SU-DHL-6 (cell line): ENCODE results near the gene PLCB1.

Experiments
- H2AFZ ChIP-seq: fragments of 200-600 bp; sonication (generic); 2 replicates; pipeline ENCODE4 v1.6.1; 2014; ENCODE audit warnings: low read depth, mild to moderate bottlenecking, moderate library complexity, mixed read lengths, antibody characterized with exemption, low read length; ENCODE audit not compliant: severe bottlenecking
- H3F3A ChIP-seq: fragments of 200-600 bp; shearing (Covaris generic); 2 replicates; pipeline ENCODE4 v1.6.0; 2016; ENCODE audit warnings: antibody characterized with exemption, mild to moderate bottlenecking; ENCODE audit not compliant: insufficient read depth
- H3K27ac ChIP-seq: fragments of 200-600 bp; sonication (generic); 2 replicates; pipeline ENCODE4 v1.5.1; 2016; ENCODE audit warnings: low read depth, mild to moderate bottlenecking, low read length, moderate library complexity, mixed read lengths
- H3K27me3 ChIP-seq: fragments of 200-600 bp; sonication (generic), shearing (Covaris generic); 2 replicates; pipeline ENCODE4 v1.6.0; 2014; ENCODE audit warnings: mild to moderate bottlenecking, low read length
- H3K36me3 ChIP-seq: fragments of 200-600 bp; sonication (generic); 2 replicates; pipeline ENCODE4 v1.6.1; 2014; ENCODE audit warnings: mild to moderate bottlenecking, low read length, mixed read lengths
- H3K4me2 ChIP-seq: fragments of 300-600, 200-600 bp; shearing (Covaris generic), sonication (generic); 2 replicates; pipeline ENCODE4 v1.6.0; 2014; ENCODE audit warnings: low read length, low read depth, mild to moderate bottlenecking; ENCODE audit not compliant: poor library complexity, severe bottlenecking
- H3K4me3 ChIP-seq: fragments of 200-600 bp; sonication (generic); 2 replicates; pipeline ENCODE4 v1.5.1; 2014; ENCODE audit warnings: antibody characterized with exemption, low read length, mild to moderate bottlenecking, mixed read lengths; ENCODE audit not compliant: insufficient read depth, poor library complexity, severe bottlenecking
- H3K79me2 ChIP-seq: fragments of 200-600 bp; sonication (generic); 2 replicates; pipeline ENCODE4 v1.6.1; 2014; ENCODE audit warnings: mild to moderate bottlenecking, low read length, moderate library complexity; ENCODE audit not compliant: insufficient read depth
- H3K9ac ChIP-seq: fragments of 200-600 bp; sonication (generic); 2 replicates; pipeline ENCODE4 v1.7.0; 2014; ENCODE audit warnings: mild to moderate bottlenecking, low read length
- H3K9me2 ChIP-seq: fragments of 200-600 bp; sonication (generic); replicated peaks from 2 replicates; pipeline ENCODE4 v1.6.1; 2014; ENCODE audit warnings: low read length; ENCODE audit not compliant: insufficient read depth
- H3K9me3 ChIP-seq: fragments of 200-600 bp; sonication (generic); 2 replicates; pipeline ENCODE4 v1.6.1; 2014; ENCODE audit warnings: low read length, mixed read lengths; ENCODE audit not compliant: insufficient read depth
- H4K20me1 ChIP-seq: fragments of 200-600 bp; sonication (generic); 2 replicates; pipeline ENCODE4 v1.6.1; 2014; ENCODE audit warnings: low read depth, mild to moderate bottlenecking, antibody characterized with exemption, low read length, moderate library complexity, mixed read lengths
- EZH2phosphoT487 ChIP-seq: fragments of 200-600 bp; sonication (generic), shearing (Covaris generic); conservative IDR thresholded peaks from 2 replicates; pipeline ENCODE4 v1.6.1; 2018; ENCODE audit warnings: mild to moderate bottlenecking, antibody characterized with exemption, low read length, moderate library complexity, mixed read lengths
- TF ChIP-seq, protein P1 (sequence below): fragments of 200-600 bp; sonication (generic); IDR thresholded peaks from one replicate; pipeline ENCODE4 v1.5.1; 2017; ENCODE audit warnings: antibody characterized with exemption, mild to moderate bottlenecking, low read length, moderate library complexity; ENCODE audit not compliant: insufficient read depth, poor library complexity, severe bottlenecking

PLCB1 gene

GRCh38 chr20:8352486-8352885 lies 220.4 kb downstream of the PLCB1 start:
- Histone ChIP-seq H4K20me1 (no peaks in the 10 kb centered on the region), H3K36me3 (no peaks in the 10 kb centered on the region), H3F3A (no peaks in the 10 kb centered on the region), H3K79me2 (no peaks in the 10 kb centered on the region), H3K9ac (no peak overlapping the region), H3K9me3 (no peaks in the 10 kb centered on the region), H2AFZ (no peak overlapping the region), H3K27ac (no peak overlapping the region), H3K9me2 (no peaks in the 10 kb centered on the region), H3K27me3 (no peaks in the 10 kb centered on the region), H3K4me3 (no peak overlapping the region), H3K4me2 (no peak overlapping the region)
- TF ChIP-seq, protein P1, sequence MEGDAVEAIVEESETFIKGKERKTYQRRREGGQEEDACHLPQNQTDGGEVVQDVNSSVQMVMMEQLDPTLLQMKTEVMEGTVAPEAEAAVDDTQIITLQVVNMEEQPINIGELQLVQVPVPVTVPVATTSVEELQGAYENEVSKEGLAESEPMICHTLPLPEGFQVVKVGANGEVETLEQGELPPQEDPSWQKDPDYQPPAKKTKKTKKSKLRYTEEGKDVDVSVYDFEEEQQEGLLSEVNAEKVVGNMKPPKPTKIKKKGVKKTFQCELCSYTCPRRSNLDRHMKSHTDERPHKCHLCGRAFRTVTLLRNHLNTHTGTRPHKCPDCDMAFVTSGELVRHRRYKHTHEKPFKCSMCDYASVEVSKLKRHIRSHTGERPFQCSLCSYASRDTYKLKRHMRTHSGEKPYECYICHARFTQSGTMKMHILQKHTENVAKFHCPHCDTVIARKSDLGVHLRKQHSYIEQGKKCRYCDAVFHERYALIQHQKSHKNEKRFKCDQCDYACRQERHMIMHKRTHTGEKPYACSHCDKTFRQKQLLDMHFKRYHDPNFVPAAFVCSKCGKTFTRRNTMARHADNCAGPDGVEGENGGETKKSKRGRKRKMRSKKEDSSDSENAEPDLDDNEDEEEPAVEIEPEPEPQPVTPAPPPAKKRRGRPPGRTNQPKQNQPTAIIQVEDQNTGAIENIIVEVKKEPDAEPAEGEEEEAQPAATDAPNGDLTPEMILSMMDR: no peak
- no peak for TF ChIP-seq EZH2phosphoT487

DNA sequence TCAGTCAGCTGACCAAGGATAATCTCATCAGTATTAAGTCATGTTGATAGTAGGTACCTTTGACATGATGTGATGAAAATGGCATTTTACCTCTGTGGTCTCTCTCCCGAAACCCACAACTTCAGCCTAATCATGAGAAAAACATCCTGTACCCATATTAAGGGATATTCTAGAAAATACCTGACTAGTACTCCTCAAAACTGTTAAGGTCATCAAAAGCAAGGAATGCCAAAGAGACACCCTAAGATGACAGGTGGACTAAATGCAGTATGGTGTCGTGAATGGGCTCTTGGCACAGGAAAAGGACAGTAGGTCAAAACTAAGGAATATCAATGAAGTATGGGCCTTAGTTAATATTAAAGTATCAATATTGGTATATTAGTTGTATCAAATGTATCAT lies 221.4 kb downstream of the PLCB1 start:
- H3K36me3 ChIP-seq: no peaks in the 10 kb centered on the region
- no peak for TF ChIP-seq EZH2phosphoT487
- TF ChIP-seq, protein P1: no peak
- no peak overlapping the region for H3K4me2 ChIP-seq
- H2AFZ ChIP-seq: no peak overlapping the region
- no peak overlapping the region for H3K4me3 ChIP-seq
- no peaks in the 10 kb centered on the region for H3F3A ChIP-seq
- H3K9me3 ChIP-seq: no peaks in the 10 kb centered on the region
- H3K27me3 ChIP-seq: no peaks in the 10 kb centered on the region
- no peak overlapping the region for H3K27ac ChIP-seq
- no peak overlapping the region for H3K9ac ChIP-seq
- H3K79me2 ChIP-seq: no peaks in the 10 kb centered on the region
- H4K20me1 ChIP-seq: no peaks in the 10 kb centered on the region
- no peaks in the 10 kb centered on the region for H3K9me2 ChIP-seq

GRCh38 chr20:8355453-8355852 lies 223.4 kb downstream of the PLCB1 start:
- Histone ChIP-seq H3K9ac (no peak overlapping the region), H3F3A (no peaks in the 10 kb centered on the region), H3K4me2 (no peak overlapping the region), H3K27me3 (no peaks in the 10 kb centered on the region), H3K79me2 (no peaks in the 10 kb centered on the region), H3K27ac (no peak overlapping the region), H2AFZ (no peak overlapping the region), H4K20me1 (no peaks in the 10 kb centered on the region), H3K9me3 (no peaks in the 10 kb centered on the region), H3K36me3 (no peaks in the 10 kb centered on the region), H3K4me3 (no peak overlapping the region), H3K9me2 (no peaks in the 10 kb centered on the region)
- TF ChIP-seq, protein P1: no peak
- no peak for TF ChIP-seq EZH2phosphoT487
